HG03135 (cell line): ENCODE measurements around the gene ZNF689.

Experiments used
- ATAC-seq: cut with Tn5 transposase; IDR thresholded peaks from one replicate; pipeline ENCODE4 v1.9.1; 2021; ENCODE audit warnings: mild to moderate bottlenecking, moderate library complexity; ENCODE audit not compliant: unreplicated experiment

ZNF689 gene

GRCh38 chr16:30566531-30566930 is 43.7 kb downstream of the ZNF689 start:
- no peak for ATAC-seq

GRCh38 chr16:30565984-30566383 is 44.2 kb downstream of the ZNF689 start:
- ATAC-seq: no peak

GRCh38 chr16:30565526-30565925 is 44.7 kb downstream of the ZNF689 start:
- no peak for ATAC-seq

DNA sequence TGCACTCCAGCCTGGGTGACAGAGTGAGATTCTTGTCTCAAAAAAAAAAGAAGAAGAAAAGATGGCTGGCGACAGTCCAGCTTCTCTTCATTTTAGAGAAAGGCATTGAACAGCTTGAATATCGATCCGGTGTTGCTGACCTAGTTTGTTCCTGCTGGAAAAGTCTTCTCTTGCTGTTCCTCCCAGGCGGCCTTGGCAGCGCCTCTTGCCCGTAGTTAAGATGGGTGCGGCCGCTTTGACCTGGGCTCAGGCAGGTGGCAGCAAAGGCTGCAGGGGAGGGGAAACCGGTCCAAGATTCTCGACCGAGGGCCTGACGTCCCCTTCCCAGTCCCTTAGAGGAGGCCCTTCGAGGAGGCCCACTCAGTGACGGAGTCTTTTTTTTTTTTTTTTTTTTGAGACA is 48.2 kb downstream of the ZNF689 start:
- ATAC-seq: no peak

DNA sequence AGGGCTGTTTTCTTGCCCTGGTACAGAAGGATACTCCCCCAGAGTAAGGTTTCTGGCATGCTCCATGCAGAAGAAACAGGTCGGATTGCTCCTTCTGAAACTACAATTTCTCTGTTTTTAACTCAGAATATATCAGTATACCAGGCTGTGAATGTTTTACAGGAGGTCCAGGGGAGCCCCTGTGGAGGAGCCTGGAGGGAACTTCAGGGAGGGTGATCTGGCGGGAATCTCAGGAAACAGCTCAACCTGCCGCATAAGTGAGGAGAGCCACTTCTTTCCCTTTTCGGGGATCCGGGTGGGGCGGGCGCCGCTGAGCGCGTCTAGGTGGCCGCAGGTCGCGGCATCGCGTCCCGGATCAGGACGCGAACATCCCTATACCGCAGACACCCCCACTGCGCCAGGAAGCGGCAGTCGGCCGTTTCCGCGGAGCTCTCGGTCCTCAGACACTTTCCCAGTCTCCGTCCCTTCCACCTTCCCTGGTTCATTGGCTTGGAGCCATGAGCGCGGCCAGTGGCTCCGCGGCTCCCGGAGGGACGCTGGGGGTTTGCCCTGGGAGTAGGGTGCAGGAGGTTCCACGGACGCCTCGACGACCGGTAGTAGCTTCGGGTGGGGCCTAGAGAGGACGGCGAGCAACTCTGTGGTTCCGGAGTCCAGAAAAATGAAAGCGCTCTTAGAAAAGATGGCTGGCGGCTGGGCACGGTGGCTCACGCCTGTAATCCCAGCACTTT is 48.9 kb downstream of the ZNF689 start:
- ATAC-seq: no peak

DNA sequence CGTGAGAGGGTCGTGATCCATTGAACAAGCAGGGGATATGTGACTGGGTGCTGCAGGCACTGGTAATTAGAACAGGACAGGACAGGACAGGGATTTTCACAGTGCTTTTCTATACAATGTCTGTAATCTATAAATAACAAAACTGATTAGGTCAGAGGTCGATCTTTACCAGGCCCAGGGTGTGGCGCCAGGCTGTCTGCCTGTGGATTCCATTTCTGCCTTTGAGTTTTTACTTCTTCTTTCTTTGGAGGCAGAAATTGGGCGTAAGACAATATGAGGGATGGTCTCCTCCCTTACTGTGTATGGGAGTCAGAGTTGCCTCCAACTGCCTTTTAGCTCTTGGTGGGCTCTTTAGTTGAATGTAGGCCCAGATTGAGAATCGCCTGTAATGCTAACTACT is 50.5 kb downstream of the ZNF689 start:
- no peak for ATAC-seq

DNA sequence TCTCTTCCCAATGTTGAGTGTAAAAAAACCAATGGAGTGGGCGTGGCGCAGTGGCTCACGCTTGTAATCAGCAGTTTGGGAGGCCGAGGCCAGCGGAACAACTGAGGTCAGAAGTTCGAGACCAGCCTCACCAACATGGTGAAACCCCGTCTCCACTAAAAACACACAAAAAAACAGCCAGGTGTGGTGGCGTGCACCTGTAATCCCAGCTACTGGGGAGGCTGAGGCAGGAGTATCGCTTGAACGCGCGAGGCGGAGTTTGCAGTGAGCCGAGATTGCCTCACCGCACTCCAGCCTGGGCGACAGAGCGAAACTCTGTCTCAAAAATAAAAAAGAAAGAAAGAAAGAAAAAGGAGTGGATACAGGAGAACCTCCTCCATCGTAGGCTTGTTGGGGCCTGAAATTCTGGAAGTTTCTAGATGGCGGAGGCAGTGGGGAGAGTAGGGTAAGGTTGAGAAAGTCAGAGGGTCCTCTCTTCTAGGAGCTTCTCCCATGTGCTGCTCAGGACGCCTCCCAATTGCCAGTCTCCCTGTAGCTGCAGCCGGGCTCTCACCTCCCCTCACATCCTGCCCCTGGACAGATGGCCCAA is 51.3 kb downstream of the ZNF689 start:
- no peak for ATAC-seq

DNA sequence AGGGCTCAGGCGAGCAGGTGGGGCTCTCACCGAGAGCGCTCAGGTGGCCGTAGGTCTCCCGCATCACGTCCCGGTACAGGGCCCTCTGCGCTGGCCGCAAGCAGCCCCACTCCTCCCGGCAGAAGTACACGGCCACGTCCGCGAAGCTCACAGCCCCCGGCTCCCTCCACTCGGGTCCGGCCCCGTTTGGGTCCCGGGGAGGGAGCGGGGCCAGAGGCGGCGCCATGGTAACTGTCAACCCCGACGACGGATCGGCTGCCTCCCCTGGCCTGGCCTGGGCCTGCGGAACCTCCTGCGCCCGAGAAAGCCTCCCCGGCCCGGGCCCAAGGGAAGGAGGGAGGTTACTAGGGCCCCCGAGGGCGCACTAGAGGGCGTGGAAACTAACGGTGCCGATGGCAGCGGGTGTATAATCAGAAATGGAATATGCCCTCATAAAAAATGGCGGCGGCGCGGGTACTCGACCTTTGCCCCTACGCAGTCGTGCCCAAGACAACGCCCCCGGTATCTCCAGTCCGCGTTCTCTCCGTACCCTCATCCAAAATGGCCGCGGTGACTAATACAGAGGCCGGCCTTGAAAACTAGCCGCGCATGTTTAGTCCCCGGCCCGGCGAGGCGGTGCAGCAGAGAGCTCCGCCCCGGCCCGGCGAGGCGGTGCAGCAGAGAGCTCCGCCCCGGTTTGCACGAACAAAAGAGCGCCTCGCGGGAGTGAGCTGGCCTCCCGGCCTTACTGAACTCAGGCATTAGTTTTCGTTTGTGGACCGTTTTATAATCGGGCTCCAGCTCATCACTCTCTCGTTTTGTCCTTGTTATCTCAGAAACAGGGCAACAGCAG is 52.0 kb downstream of the ZNF689 start, which contains the start of gene ZNF764:
Gene ZNF764 (minus strand): TSS at position 418 of the 832 bp plus-strand sequence. CDS start 192 bp downstream, at position 226.
- ATAC-seq: peak; percentile 91

- ATAC-seq: peak; percentile 20
Observed at GRCh38 chr16:30557707-30557956, 52.6 kb downstream of the ZNF689 start.

GRCh38 chr16:30556125-30556473 is 54.1 kb downstream of the ZNF689 start:
- ATAC-seq: no peak

- no peak for ATAC-seq
Observed at GRCh38 chr16:30555315-30556124, 54.7 kb downstream of the ZNF689 start.

- no peak for ATAC-seq
Observed at GRCh38 chr16:30554557-30555314, 55.5 kb downstream of the ZNF689 start.

DNA sequence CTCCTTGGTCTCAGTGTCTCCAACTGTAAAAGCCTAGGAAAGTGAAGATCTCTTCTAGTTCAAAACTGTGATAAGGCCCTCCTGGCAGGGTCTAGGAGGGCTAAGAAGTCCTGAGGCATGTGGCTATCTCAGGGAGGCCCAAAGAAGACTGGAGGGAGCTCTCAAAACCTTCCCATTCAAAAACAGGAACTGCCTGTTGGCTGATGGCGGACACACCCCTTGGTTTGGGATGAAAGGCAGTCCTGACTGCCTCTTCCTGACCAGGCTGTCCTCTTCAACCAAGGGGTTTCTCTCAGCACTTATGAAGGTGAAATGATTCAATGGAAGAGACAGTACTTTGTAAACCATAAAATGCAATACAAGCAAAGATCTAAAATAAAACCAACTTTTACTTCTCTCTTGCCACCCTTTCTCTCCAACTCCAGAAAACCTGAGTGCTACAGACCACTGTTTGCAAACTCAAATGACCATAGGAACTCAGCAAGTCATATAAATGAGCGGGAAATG is 56.7 kb downstream of the ZNF689 start:
- ATAC-seq: no peak

DNA sequence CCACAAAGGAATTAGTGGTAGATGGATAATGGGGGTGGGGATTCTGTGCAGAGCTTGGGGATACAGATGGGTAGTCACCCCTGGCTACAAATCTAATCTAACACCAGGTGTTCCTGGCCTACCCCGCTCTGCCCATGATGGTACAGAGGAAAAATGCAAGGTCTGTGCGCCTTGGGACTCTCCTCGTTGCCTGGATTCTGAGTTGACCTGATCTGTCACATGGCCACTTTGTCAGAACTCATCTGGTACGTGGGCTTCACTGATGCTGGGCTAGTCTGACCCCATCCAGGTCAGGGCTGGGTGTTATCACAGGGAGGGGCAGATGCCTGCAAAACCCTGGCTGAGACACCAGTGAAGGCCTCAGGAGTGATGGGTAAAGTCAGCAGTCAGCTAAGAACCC is 57.2 kb downstream of the ZNF689 start:
- no peak for ATAC-seq
